CD14-positive monocyte (primary cell): ENCODE measurements around the gene CSRNP3. TPM values are rescaled to one million over a fixed set of nuclear protein-coding genes. Genes with fewer than 3 reads are reported as not detected.

Experiments used
- DNase-seq, 3 donors: peaks; one replicate each; pipeline ENCODE4 v3.0.0-alpha.2; 2011 to 2022
- H2AFZ ChIP-seq: 2 replicates; pipeline ENCODE4 v1.6.0; 2012; ENCODE audit warnings: mild to moderate bottlenecking, low read depth, low read length, inconsistent platforms; ENCODE audit not compliant: insufficient read depth, poor library complexity, severe bottlenecking
- H3K27ac ChIP-seq, 2 donors: 1 replicate in 1 of 2; 2 replicates in 1 of 2; pipeline ENCODE4 v1.5.1; 2012 to 2013; ENCODE audit warnings: low read length in 2 of 2, control low read depth in 1 of 2, inconsistent platforms in 1 of 2, low read depth in 1 of 2, mild to moderate bottlenecking in 1 of 2
- H3K27me3 ChIP-seq, 2 donors: one replicate each; pipeline versions ENCODE4 v1.6.0 to v1.6.1; 2011 to 2013; ENCODE audit warnings: low read length in 2 of 2; ENCODE audit not compliant: control insufficient read depth in 2 of 2, insufficient read depth in 2 of 2
- H3K36me3 ChIP-seq, 2 donors: replicated peaks in 1 of 2; 1 replicate in 1 of 2; 2 replicates in 1 of 2; pipeline versions ENCODE4 v1.5.1 to v1.6.1; 2012 to 2013; ENCODE audit warnings: low read length in 2 of 2, control low read depth in 1 of 2, inconsistent platforms in 1 of 2, mild to moderate bottlenecking in 1 of 2; ENCODE audit not compliant: insufficient read depth in 2 of 2, control insufficient read depth in 1 of 2
- H3K4me1 ChIP-seq, 2 donors: 1 replicate in 1 of 2; 2 replicates in 1 of 2; pipeline versions ENCODE4 v1.5.1 to v1.6.1; 2012 to 2013; ENCODE audit warnings: low read length in 2 of 2, control low read depth in 1 of 2, inconsistent platforms in 1 of 2, mild to moderate bottlenecking in 1 of 2, moderate library complexity in 1 of 2; ENCODE audit not compliant: insufficient read depth in 2 of 2, control insufficient read depth in 1 of 2
- H3K4me2 ChIP-seq: replicated peaks from 2 replicates; pipeline ENCODE3; 2012; ENCODE audit warnings: low read length, moderate library complexity, mild to moderate bottlenecking; ENCODE audit not compliant: poor library complexity, severe bottlenecking; ENCODE audit errors: extremely low read depth
- H3K4me3 ChIP-seq, 3 experiments: fragments of 200-600 bp in 1 of 3; sonication (generic) in 1 of 3; replicated peaks in 1 of 3; 1 replicate in 2 of 3; 2 replicates in 1 of 3; pipeline ENCODE4 v1.5.1; 2011 to 2013; ENCODE audit warnings: low read length in 3 of 3, mild to moderate bottlenecking in 3 of 3, control low read depth in 2 of 3, low read depth in 2 of 3, inconsistent platforms in 1 of 3, moderate library complexity in 1 of 3
- H3K79me2 ChIP-seq: 2 replicates; pipeline ENCODE4 v1.6.0; 2012; ENCODE audit warnings: mild to moderate bottlenecking, control low read depth, inconsistent platforms, low read length, moderate library complexity; ENCODE audit not compliant: insufficient read depth
- H3K9ac ChIP-seq: 2 replicates; pipeline ENCODE4 v1.6.0; 2017; ENCODE audit warnings: low read length, mild to moderate bottlenecking; ENCODE audit not compliant: insufficient read depth, poor library complexity, severe bottlenecking
- H3K9me3 ChIP-seq, 2 donors: replicated peaks in 1 of 2; 1 replicate in 1 of 2; 2 replicates in 1 of 2; pipeline versions ENCODE4 v1.5.1 to v1.6.1; 2012 to 2013; ENCODE audit warnings: low read length in 2 of 2, control low read depth in 1 of 2; ENCODE audit not compliant: control insufficient read depth in 1 of 2, insufficient read depth in 1 of 2
- H4K20me1 ChIP-seq: 2 replicates; pipeline ENCODE4 v1.6.0; 2012; ENCODE audit warnings: mild to moderate bottlenecking, low read length, control low read depth, moderate library complexity; ENCODE audit not compliant: insufficient read depth
- H3K27ac Mint-ChIP-seq, 7 donors: one replicate each; pipeline ENCODE4 v1.8.0; 2020; ENCODE audit warnings: mild to moderate bottlenecking in 7 of 7, mixed read lengths in 7 of 7, moderate library complexity in 6 of 7, inconsistent platforms in 2 of 7
- H3K27me3 Mint-ChIP-seq, 3 donors: one replicate each; pipeline ENCODE4 v1.8.0; 2021 to 2022; ENCODE audit warnings: low read depth in 3 of 3, mild to moderate bottlenecking in 3 of 3, mixed read lengths in 3 of 3, moderate library complexity in 3 of 3, inconsistent platforms in 1 of 3
- H3K36me3 Mint-ChIP-seq, 2 donors: one replicate each; pipeline ENCODE4 v1.8.0; 2020; ENCODE audit warnings: mixed read lengths in 2 of 2, inconsistent platforms in 1 of 2, mild to moderate bottlenecking in 1 of 2
- H3K4me1 Mint-ChIP-seq: one replicate; pipeline ENCODE4 v1.8.0; 2020; ENCODE audit warnings: mild to moderate bottlenecking, mixed read lengths
- H3K4me3 Mint-ChIP-seq, 2 donors: one replicate each; pipeline ENCODE4 v1.8.0; 2020; ENCODE audit warnings: mild to moderate bottlenecking in 2 of 2, mixed read lengths in 2 of 2, moderate library complexity in 1 of 2
- H3K9me3 Mint-ChIP-seq, 7 donors: one replicate each; pipeline ENCODE4 v1.8.0; 2020 to 2022; ENCODE audit warnings: mixed read lengths in 7 of 7, mild to moderate bottlenecking in 6 of 7, moderate library complexity in 6 of 7, inconsistent platforms in 2 of 7
- CTCF ChIP-seq: fragments of 200-600 bp; IDR thresholded peaks from one replicate; pipeline ENCODE4 v1.8.0; 2022; ENCODE audit warnings: antibody characterized with exemption, mild to moderate bottlenecking
- WGBS: methylation state at CpG from one replicate; pipeline ENCODE4 v1.1.5; 2013; ENCODE audit warnings: missing lambda C conversion rate; ENCODE audit not compliant: insufficient coverage; 5-methylcytosine and 5-hydroxymethylcytosine counted together
- intact Hi-C, 2 donors: fragments of 100-400 bp; cut with micrococcal nuclease; formaldehyde crosslinking; loops; one replicate each; pipeline versions ENCODE4 v1.15.0 to v1.15.1; 2023
- polyA plus RNA-seq, 3 donors: library from polyadenylated mRNA; depleted of rRNA in 1 of 3; unstranded in 2 of 3; stranded (reverse) in 1 of 3; fragments of 300-500 nt in 2 of 3; fragments of >200 nt in 1 of 3; fragmentation: Illumina TruSeq in 2 of 3; gene quantifications; 1 replicate in 2 of 3; 2 replicates in 1 of 3; pipeline ENCODE4 v1.2.3, GENCODE V29; 2012 to 2021

Gene CSRNP3
- polyA plus RNA-seq, 3 donors: not detected

- peaks cover 0 to 3% (median 0%) of the 10 kb centered on the region in 7 donors for H3K9me3 Mint-ChIP-seq
- H3K4me1 ChIP-seq: no peaks in the 10 kb centered on the region
Observed at GRCh38 chr2:165678882-165679281, 209.4 kb downstream of the CSRNP3 start.

GRCh38 chr2:165679621-165680020, 210.1 kb downstream of the CSRNP3 start:
- Mint-ChIP-seq H3K27ac (no peak overlapping the region), H3K4me1 (no peaks in the 10 kb centered on the region), H3K27me3 (peaks cover 0 to 2% (median 0%) of the 10 kb centered on the region in 3 donors), H3K4me3 (no peak overlapping the region), H3K9me3 (peaks cover 0 to 3% (median 0%) of the 10 kb centered on the region in 7 donors), H3K36me3 (no peaks in the 10 kb centered on the region)
- H4K20me1 ChIP-seq: no peaks in the 10 kb centered on the region
- WGBS: no CpG with 5 or more reads among the region's 2 CpGs
- DNase-seq: no peak
- no peak overlapping the region for H2AFZ ChIP-seq
- H3K9me3 ChIP-seq: no peaks in the 10 kb centered on the region
- H3K27me3 ChIP-seq: no peaks in the 10 kb centered on the region
- no peak overlapping the region for H3K4me2 ChIP-seq
- no peak overlapping the region for H3K9ac ChIP-seq
- H3K4me3 ChIP-seq: no peak overlapping the region
- intact Hi-C loops: no loop called here
- no peak for TF ChIP-seq CTCF
- H3K36me3 ChIP-seq: no peaks in the 10 kb centered on the region
- H3K4me1 ChIP-seq: no peaks in the 10 kb centered on the region
- H3K79me2 ChIP-seq: no peaks in the 10 kb centered on the region
- no peak overlapping the region for H3K27ac ChIP-seq

More at GRCh38 chr2:165678882-165679281, 209.4 kb downstream of the CSRNP3 start:
- no peak for DNase-seq
- no peaks in the 10 kb centered on the region for H3K36me3 Mint-ChIP-seq
- no peak overlapping the region for H3K4me2 ChIP-seq
- H3K27ac Mint-ChIP-seq: no peak overlapping the region
- no peaks in the 10 kb centered on the region for H3K4me1 Mint-ChIP-seq
- intact Hi-C loops: no loop called here
- TF ChIP-seq CTCF: no peak
- no peaks in the 10 kb centered on the region for H3K36me3 ChIP-seq
- H3K79me2 ChIP-seq: no peaks in the 10 kb centered on the region
- H3K27me3 ChIP-seq: no peaks in the 10 kb centered on the region
- no peaks in the 10 kb centered on the region for H4K20me1 ChIP-seq
- H3K27me3 Mint-ChIP-seq: peaks cover 0 to 2% (median 0%) of the 10 kb centered on the region in 3 donors
- 95% methylated on average over 10 of the region's 13 CpGs for WGBS
- H3K9me3 ChIP-seq: no peaks in the 10 kb centered on the region
- H3K9ac ChIP-seq: no peak overlapping the region
- no peak overlapping the region for H2AFZ ChIP-seq
- no peak overlapping the region for H3K27ac ChIP-seq
- H3K4me3 ChIP-seq: no peak overlapping the region
- H3K4me3 Mint-ChIP-seq: no peak overlapping the region
